Esophagus muscularis mucosa (tissue), 4 donors: ENCODE measurements around the gene OPRL1.

ENCODE experiments used
- EP300 ChIP-seq: sonication (generic); formaldehyde crosslinking; IDR thresholded peaks from one replicate; pipeline ENCODE4 v1.6.1; 2017; ENCODE audit warnings: antibody characterized with exemption
- POLR2A ChIP-seq: fragments of 450-650 bp; IDR thresholded peaks from one replicate; pipeline ENCODE4 v1.6.1; 2017; ENCODE audit warnings: antibody characterized with exemption, moderate library complexity, mild to moderate bottlenecking, low read depth
- POLR2AphosphoS5 ChIP-seq, 2 donors: sonication (generic); formaldehyde crosslinking; IDR thresholded peaks; one replicate each; pipeline ENCODE4 v1.6.1; 2017; ENCODE audit warnings: antibody characterized with exemption in 2 of 2
- TF ChIP-seq, protein P1 (sequence below), 3 experiments: fragments of 200-600 bp in 2 of 3; fragments of 450-650 bp in 1 of 3; sonication (generic) in 2 of 3; IDR thresholded peaks; one replicate each; pipeline ENCODE4 v1.5.1; 2017 to 2019; ENCODE audit warnings: antibody characterized with exemption in 3 of 3, mild to moderate bottlenecking in 2 of 3, moderate library complexity in 1 of 3

DNA sequence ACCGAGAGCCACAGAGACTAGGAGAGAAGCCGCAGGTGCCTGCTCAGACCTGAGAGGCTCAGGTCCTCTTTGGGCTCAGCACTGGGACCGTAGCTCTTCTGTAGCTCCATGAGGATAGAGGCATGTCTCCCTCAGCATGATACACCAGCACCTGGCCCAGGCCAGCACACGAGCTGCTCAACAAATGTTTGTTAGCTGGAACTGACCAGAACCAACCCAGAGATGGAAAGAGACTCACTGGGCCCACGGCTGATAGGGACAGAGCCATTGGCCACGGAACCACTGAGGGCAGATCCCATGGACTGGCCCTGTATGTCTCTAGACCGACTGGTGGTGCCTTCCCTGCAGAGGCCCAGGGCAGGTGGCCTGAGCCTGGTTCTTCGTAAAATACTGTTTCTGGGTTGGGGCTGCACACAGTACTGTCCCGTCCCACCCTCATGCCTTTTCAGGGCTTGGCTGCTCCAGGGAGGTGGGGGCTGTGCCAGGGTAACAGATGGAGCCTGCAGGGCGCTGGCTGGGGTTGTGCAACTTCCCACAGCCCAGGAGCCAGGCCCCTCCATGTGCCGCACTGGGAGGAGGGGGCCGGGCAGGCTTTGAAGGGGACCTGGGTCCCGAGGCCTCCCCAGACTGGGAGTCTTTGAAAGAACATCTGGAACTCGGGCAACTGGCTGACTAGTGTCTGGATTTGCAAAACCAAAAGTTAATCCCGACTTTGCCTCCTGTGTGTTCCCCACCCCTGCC lies 38.7 kb upstream of the OPRL1 start:
- TF ChIP-seq POLR2A (no peak), EP300 (no peak), POLR2AphosphoS5 (IDR thresholded peaks at IDR 0.05) (no peak)
- TF ChIP-seq, protein P1, sequence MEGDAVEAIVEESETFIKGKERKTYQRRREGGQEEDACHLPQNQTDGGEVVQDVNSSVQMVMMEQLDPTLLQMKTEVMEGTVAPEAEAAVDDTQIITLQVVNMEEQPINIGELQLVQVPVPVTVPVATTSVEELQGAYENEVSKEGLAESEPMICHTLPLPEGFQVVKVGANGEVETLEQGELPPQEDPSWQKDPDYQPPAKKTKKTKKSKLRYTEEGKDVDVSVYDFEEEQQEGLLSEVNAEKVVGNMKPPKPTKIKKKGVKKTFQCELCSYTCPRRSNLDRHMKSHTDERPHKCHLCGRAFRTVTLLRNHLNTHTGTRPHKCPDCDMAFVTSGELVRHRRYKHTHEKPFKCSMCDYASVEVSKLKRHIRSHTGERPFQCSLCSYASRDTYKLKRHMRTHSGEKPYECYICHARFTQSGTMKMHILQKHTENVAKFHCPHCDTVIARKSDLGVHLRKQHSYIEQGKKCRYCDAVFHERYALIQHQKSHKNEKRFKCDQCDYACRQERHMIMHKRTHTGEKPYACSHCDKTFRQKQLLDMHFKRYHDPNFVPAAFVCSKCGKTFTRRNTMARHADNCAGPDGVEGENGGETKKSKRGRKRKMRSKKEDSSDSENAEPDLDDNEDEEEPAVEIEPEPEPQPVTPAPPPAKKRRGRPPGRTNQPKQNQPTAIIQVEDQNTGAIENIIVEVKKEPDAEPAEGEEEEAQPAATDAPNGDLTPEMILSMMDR (IDR thresholded peaks at IDR 0.05) = no peak
